NT2/D1 (cell line): ENCODE data around the gene ZNF469.

ENCODE experiments used
- SUZ12 ChIP-seq: IDR thresholded peaks from 2 replicates; pipeline ENCODE4 v1.6.1; 2011; ENCODE audit not compliant: insufficient read length, insufficient read depth; ENCODE audit errors: extremely low read depth
- YY1 ChIP-seq: IDR thresholded peaks from 2 replicates; pipeline ENCODE4 v1.6.1; 2011; ENCODE audit not compliant: insufficient read length, insufficient read depth
- ZNF274 ChIP-seq: IDR thresholded peaks from 2 replicates; pipeline ENCODE4 v1.6.1; 2011; ENCODE audit warnings: mild to moderate bottlenecking, low read depth, low read length

GRCh38 chr16:88347656-88348376, 34.9 kb upstream of the ZNF469 start:
- no peak for TF ChIP-seq SUZ12
- no peak for TF ChIP-seq YY1
- TF ChIP-seq ZNF274 = no peak
